GM19395 (cell line): ENCODE results near the gene MTMR11.

ENCODE experiments used
- ATAC-seq: cut with Tn5 transposase; IDR thresholded peaks from one replicate; pipeline ENCODE4 v1.9.1; 2021; ENCODE audit warnings: mild to moderate bottlenecking, moderate library complexity; ENCODE audit not compliant: unreplicated experiment

MTMR11 gene

DNA sequence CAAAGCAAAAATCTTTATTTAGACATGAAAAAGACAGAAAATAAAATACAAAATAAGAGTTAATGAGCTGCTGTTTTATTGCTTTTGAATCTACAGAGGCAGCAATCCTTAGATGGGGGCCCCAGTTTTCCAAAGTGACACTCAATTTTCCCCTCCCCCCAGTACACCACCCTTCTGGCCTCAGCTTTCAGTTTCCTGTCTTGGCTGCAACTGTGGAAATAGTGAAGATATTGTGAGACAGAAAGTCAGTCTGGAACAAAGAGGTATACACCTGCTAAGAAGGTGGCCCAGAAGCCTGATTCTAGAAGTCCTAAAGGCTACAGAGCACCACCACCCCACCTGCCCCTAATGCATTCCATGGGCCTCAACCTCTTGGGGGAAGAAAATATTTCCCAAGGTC is 1.1 kb upstream of the MTMR11 start:
- ATAC-seq, result no peak

DNA sequence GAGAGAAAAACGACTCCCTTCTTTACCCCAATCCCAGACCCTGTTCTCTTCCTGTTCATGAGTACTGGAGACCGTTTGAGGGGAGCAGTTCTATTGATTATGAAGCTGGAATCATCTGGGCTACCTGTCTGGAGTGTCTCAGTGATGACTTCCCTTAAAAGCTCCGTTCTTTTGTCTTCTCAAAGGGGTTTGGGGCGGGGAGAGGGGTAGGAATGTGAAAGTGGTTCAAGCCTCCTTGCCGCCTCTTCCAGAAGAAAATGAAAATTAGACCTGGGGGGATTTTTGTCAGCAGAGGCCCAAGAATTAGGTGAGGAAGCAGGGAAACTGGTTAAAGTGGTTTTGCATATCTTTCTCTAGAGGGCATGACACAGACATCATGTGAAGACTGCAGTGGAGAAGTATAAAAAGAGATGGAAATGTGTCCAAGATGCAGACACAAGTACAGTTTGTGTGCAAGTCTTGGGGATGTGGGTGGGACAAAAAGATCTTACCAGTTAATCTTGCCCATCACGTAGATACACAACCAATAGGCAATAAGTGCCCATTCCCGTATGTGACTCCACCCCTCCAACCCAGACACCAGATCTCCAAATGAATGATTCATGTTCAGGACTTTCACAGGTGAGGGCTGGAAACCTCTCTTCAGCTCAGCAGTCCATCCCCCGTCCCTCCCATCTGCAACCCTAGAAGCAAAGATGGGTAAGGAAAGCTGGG is 470 bp upstream of the MTMR11 start:
- ATAC-seq, result no peak

DNA sequence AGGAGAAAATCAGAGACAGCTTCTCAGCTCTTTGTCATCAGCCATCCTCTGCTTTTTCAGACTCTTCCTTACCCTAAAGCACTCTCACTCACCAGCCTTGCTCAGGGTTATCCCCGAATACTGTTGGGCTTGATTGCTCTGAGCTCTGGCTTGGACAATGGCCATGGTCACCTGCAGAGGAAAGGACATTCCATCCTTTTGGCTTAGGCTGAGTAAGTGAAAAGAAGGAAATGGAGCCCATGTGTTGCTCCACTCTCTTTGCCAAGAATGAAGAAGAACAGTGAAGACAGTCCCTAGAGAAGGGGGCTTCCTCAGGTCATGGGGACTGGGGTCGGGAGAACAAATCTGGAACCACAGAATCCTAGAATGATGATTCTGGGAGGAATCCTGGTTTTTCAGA is 2.3 kb downstream of the MTMR11 start:
- ATAC-seq, result no peak

DNA sequence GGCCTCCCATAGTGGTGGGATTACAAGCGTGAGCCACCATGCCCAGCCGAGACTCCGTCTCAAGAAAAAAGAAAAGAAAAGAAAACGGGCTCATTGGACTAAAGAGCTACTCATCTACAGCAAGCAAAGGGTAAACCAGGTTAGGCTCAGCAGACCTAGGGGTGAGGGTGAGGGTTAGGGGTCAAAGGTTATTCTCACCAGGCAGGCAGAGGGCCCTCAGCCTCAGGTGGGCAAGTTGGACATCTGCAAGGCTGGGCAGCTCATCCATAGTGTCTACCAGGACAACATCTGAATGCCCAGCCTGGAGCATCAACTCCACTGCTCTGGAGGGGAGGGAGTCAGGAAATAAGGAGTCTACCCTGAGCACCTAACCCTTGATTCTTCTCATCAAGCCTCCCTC is 3.5 kb downstream of the MTMR11 start:
- ATAC-seq, result no peak

DNA sequence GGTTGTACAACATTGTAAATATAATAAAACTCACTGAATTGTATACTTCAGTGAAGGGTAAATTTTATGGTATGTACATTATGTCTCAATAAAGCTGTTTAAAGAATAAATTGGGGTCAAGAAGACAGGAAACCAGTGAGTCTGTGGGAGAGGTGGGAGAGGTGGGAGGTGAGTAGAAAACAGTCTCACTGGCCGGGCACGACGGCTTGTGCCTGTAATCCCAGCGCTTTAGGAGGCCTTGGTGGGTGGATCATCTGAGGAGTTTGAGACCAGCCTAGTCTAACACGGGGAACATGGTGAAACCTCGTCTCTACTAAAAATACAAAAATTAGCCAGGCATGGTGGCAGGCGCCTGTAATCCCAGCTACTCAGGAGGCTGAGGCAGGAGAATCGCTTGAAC is 4.2 kb downstream of the MTMR11 start:
- no peak for ATAC-seq

DNA sequence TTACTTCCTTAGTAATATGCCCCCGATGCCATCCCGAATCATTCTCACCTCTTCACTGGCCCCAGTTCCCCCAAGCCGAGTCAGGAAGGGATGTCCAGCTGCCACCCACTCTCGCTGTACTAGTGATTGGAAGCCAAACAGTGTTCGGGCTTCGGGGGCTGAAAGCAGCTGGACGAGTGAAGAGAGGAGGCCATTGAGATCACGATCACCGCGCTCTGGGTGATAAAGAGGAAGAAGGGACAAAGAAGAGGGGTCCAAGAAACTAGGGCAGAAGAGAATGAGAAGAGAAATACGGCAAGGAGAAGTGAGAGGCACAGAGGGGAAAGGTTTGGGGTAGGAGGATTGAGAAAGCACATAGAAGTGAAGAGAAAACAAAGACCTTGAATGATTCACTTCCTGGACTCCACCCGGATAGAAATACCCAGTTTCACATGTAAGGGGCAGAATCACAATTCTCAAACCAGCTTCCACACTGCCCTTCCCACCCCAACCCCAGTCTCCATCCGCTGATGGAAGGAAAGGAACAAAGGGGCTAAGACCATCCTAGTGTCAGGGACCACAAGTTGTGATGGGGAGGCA is 5.4 kb downstream of the MTMR11 start:
- no peak for ATAC-seq

DNA sequence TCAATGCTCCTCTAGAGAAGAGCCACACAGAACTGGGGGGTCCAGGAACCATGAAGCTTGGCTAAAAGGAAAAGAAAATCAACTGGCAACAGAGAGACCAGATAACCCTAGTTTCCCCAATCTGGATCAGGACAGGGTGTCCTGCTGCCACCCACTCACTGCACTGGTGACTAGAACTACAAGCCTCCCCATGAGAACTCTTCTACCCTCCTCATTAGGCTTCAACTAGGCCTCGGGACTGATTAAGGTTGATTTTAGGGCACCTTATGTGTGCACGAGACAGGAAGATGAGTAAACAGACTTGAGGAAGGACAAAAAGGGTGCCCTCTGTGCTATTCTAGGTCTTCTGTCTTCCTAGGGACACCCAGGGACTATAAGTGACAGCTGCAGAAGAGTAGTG is 6.8 kb downstream of the MTMR11 start:
- ATAC-seq, result no peak

DNA sequence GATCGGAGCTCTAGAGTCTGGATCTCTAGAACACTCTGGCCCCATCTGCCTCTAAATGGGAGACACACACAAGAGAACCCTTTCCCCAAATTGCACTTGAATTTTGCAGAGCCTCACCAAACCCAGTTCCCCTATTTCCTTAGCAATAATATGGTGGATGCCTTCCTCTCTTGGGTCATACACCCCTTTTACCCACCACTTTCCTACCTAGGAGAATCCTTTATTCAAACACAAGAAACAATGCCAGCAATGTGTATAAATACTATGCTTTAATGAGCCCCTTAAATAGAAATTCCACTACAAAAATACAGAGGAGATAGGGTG is 8.3 kb downstream of the MTMR11 start:
- no peak for ATAC-seq

DNA sequence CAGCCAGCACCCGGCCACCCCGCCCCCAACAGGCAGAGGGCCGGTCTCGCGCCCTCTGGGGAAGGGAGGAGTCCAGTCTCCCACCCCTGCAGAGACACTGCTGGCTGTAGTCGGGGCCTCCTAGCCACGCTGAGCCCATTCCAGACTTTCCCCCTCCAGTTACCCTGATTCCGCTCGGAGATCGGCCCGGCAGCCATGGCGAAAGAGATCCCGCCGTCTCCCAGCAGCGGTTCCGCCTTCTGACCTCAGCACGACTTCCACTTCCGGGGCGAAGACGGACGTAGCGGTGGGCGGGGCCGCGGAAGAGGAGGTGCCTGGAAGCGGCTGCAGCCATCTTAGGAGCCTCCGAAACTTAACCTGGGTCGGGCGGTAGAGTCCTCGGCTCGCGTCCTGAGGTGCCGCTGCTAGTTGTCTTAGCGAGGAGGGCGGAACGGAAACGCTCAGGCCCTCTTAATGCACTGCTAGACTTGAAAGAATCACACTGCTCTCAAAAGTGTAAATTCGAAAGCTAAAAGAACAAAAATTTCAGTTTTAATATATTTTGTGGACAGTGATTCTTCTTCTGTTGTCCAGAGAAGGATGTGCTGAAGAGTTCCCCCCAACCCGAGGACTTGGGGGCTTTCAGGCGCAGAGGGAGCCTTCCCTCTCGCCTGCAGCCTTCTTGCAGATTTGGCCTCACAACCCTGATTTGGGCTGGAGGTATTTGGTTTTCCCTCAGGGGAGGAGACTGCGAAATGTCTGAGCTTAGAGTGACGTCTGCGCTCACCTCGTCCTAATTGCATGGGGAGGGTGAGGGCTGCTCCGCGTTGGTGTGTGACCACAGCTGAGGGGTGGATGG is 8.9 kb downstream of the MTMR11 start, which contains the start of gene SF3B4:
Gene SF3B4, minus strand, starts transcription at position 241 of the 838 bp plus-strand sequence. Its CDS starts 44 bp downstream, at position 197.
- peak; percentile 95 for ATAC-seq

DNA sequence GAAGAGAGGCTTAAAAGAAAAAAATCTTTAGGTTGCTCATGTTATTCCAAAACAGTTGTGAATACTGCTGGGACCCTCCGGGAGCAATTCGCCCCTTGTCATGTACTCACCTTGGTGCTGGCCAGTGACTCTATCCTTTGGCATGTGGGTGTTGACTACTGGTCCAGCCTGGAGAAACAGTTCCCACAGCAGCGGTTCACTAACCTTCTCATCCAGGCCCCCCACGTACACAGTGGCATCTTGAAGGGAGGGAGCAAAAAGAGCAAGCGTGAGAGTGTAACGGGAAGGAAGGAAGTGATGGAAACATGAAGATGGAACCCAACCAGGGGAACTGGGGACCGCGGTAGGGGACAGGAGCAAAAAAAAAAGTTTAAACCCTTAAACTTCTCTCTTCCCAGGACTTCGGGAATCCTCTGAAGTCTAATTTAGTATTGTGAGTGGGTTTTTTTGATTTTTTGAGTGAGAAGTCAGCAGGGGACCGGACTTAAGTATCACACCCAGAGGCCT is 9.6 kb downstream of the MTMR11 start:
- ATAC-seq, result no peak

DNA sequence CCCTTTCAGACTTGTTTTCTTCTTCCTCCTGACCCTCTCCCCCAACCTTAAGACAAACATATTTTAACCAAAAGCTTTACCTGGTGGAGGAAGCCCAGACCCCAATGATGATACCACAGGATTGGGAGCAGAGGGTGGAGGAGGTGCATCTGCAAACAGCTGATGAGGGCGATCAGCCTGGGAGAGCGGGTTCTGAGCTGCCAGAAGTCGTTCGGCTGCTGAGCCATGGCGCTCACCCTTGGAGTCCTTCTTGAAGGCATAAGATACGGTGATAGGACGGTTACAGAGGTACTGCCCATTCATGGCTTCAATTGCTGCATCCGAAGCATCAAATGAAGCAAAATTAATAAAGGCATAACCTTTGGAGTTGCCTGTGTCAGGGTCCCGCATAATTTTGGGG is 10.4 kb downstream of the MTMR11 start:
- ATAC-seq, result no peak

DNA sequence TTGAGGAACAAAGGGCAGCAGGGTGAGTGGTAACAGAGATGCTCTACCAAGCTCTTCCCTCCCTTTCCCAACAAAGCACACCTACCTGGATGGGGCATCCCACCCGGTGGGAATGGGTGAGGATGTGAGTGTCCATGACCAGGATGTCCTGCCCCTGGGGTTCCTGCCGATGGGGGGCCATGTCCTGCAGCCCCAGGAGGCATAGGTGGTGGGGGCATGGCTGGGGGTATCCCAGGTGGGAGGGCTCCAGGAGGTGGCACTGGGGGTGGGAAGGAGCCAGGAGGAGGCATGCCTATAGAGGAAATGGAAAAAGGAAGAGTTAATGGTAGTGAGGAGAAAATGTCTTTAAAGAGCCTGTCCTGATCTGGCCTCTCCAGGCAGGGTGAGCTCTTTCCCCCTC is 10.9 kb downstream of the MTMR11 start:
- no peak for ATAC-seq

DNA sequence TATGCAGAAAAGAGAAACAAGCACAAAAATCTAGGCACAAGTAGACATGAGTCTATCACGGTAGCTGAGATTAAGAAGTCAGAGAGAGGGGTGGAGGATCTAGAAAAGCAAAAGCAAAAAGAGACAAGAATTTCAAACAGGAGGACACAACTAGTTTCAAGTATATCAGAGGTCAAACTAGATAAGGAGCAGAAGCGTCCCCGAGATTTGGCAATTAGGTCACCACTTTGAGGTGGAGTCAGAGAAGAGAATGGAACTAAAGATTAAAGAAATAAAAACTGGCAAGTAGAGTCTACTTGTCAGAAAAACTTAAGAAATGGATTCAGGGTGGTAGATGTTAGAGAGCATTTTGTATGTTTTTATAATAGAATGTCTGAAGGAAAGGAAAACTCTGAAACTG is 11.3 kb downstream of the MTMR11 start:
- no peak for ATAC-seq

DNA sequence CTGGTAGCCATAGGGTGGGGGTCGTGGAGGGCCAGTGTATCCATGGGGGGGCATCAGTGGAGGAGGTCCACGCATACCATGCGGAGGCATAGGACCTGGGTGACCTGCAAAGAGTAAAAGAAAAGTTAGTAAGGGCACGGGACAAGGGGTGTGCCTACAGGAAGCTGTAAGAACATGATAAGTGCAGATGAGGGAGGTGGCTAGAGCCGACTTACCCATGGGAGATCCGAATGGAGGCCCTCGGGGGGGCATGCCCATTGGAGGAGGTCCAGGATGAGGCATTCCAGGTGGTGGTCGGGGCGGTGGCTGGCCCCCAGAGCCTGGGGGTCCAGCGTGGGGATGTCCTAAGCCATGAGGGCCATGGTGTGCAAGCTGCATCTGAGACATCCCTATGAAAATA is 13.1 kb downstream of the MTMR11 start:
- no peak for ATAC-seq

DNA sequence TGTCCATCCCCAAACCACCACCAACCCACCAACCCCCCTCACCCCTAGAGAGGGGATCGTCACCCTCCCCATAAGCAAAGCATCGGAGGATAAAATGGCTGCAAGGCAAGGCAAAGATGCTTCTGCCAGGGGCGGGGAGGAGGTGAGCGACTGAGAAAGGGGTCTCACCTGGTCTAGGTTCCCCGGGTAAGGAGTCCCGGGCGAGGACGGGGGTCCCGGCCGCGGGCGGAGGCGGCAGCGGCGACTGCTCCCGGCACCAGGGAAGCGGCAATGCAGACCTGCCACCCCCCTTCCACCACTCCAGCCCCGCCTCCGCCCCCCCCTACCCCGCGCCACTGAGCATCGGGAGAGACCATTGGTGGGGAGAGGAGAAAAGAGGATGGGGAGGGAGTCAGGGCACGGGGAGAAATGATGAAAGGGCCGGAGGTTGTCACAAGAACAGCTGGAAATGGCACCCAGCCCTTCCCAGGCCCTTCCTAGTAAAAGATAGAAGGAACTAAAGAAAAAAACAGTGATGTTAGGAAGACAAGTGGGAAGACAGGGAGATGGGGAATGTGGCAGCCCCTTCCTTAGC is 19.0 kb downstream of the MTMR11 start, which contains the start of gene SV2A:
Gene SV2A, minus strand, starts transcription at position 274 of the 574 bp plus-strand sequence. CDS start 4,004 bp downstream, outside the sequence.
- ATAC-seq, result no peak

DNA sequence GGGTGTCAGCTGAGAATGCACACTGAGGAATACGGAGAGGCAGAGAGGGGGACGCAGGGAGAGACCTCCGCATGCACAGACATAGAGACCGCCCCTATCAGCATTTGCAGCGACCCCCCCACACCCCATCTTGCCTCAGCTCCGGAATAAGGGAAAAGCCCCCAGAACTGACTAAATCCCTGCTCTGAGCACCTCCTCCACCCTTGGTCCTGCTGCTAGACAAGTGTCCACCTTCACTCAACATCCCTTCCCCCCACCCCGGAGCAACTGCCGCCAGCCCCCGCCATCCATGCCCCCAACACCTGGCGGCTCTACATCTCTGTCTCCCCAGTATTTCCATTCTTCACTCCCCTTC is 19.8 kb downstream of the MTMR11 start:
- no peak for ATAC-seq

DNA sequence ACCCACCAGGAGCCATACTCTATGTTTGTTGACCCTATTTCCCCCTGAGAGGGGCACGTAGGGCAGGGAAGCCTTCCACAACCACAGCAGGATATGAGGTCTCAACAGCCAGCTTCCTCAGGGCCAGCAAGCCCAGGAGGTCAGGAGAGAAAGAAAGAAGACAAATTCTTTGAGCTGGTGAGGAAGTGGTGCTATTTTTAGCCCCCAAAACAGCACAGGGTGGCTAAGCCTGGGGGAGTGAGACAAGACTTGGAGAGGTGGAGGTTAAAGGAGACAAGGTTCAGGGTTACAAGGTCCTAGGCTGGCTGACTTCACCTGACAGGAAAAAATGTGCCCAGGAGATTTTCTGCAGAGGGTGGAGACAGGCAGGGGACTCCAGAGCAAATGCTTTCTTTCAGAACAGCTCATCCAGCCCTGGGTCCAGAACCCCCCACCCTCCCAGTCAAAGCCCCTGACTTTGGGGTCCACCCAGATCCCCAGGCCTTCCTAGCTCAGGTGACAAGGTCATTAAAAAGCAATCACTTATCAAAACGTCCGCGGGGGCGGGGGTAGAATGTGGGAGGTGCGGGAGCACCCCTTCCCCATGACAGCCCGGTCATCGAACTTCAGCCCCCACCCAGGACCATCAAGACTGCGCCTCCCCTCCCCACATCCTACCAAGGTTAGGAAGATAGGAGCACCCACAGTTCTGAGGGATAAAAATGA is 20.3 kb downstream of the MTMR11 start:
- no peak for ATAC-seq

DNA sequence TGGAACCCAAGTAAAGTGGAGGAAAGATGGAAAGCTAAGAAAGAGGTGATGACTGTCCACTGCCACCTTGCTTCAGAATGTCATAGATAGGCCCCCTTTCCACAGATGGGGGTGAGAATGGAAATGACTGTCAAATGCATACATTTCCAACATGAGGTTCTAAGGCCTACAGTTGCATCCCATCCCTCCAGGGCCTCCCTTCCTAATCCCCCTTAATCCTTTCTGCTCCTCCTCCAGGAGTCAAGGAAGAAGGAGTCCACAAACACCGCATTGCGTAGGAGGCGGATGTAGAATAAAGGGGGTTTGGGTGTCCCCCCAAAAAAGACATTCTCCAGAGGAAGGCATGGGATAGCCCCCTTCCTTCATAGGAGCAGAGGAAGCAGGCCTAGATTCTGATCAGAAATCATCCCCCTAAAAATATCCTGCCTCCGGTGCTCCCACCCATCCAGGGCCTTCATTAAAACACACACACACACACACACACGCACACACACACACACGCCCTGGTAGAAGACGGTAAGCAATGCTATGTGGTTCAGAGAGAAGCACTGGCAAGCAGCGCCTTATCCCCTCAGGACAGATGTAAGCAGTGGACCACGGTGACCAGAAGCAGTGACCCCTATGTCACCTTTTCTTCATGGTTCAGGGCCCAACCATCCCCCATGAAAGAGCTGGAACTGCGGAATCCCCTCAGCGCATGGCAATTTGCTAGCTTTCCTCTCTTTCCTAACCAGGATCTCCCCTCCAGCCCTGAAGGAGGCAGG is 21.1 kb downstream of the MTMR11 start:
- ATAC-seq, result no peak

DNA sequence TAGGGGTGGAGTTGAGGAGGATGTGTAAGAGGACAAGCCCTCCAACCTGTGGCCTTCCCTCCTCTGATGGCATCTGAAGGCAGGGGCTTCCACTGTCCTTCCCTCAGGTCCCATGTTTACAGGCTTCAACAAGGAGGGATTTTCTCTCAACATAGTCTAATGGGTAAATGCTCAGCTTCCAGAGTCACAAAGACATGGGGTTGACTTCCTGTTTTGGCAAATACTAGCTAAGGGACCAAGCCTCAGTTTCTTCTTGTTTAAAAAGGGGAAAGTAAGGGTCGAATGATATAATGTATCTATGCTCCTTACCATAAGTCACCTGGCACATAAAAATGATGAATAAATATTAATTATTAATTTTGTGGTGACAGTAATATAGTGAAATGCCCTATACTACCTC is 22.1 kb downstream of the MTMR11 start:
- no peak for ATAC-seq

DNA sequence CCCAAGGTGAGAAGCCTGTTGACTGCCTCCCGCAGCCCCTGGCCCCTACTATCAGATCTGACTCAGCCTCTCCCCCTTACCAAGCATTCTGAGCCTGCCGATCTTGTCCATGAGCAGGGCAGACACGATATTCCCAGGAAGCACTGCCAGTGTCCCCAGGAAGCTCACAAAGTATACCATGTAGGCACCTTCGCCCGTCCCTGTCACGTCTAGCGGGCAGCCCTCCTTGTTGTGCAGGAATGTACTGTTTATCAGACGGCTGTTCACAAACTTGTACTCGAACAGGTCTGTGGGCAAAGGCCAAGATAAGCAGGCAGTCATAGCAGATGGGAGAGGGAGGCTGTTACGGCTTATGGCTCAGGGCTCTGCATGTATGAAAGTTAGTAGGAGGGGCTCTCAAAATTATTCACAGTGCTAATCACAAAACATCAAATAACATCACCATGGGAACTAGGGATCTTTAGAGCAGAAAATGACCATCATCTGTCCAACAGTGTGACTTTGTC is 30.1 kb downstream of the MTMR11 start:
- ATAC-seq, result no peak
